Measurements from ENCODE around the gene IRAG1.

Gene IRAG1

DNA sequence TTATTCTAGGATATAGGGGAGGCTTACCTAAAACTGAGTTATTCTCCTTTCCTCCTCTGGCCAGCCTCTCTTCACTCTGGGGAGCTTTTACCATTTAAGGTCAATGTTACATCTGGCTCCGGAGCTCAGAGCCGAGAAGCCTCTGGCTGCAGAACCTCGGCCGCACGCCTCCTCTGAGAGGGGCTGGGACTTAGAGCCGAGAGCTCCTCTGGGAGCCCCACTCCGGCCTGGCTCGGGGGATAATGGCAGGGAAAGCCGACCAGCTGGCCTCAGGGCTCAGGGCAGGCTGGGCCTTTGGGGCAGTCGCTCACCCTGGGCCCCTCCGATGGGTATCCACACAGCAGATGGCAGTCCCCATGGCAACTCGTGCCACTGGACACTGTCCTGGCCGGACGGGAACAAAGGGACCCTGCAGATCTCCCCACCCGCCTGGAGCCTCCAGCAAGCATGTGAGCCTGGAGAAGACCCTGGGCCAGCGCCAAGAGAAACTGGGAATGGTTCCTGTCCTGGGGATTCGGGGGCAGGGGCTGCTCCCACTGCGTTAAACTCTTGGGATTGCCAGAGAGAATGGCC, at the start of gene IRAG1:
Gene IRAG1, minus strand, starts transcription at position 247 of the 573 bp plus-strand sequence. Its CDS starts 153 bp downstream, at position 94.
- TF ChIP-seq POLR2A (IDR thresholded peaks at IDR 0.05; ENCODE audit: low read depth, low read length), result no peak
- DNase-seq (ENCODE audit: insufficient read length, low spot score), result no peak
- FAIRE-seq, result no peak

DNA sequence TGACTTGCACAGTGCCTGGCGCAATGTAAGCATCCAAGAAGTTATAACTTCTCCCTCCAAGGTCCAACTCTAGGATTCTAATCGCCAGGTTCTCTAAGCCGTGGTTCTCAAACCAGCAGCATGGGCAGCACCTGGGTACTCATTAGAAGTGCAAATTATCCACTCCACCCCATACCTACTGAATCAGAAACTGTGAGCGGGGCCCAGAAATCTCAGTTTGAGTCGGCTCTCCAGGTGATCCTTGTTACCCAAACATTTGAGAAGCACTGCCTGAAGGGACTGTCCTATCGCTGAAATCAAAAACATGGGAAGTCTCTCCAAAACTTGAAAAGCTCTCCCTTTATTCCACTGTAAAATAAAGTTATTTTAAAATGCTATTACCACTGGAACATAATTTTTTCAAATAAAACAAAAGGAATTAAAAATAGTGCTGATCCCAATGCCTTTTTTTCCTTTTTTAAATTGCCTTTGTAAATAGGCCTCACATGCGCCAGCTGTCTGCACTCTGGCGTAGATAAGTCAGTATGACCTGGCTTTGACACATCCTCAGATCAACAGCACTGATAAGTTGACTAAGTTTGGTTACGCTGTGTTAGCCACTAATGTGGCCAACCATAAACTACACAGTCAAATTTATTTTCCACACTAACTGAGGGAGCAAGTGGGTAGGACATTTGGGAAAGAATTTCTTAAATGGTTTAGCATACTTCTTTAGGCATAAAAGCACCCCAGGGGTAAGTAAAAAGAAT, 49.1 kb upstream of the IRAG1 start:
- TF ChIP-seq POLR2A (IDR thresholded peaks at IDR 0.05; ENCODE audit: low read depth, low read length), result no peak
- FAIRE-seq, result peak; percentile 61
- DNase-seq (ENCODE audit: insufficient read length, low spot score), result no peak

GRCh38 chr11:10735481-10736475, 42.2 kb upstream of the IRAG1 start:
- TF ChIP-seq POLR2A (IDR thresholded peaks at IDR 0.05; ENCODE audit: low read depth, low read length), result no peak
- DNase-seq (ENCODE audit: insufficient read length, low spot score) (peak; percentile 90), FAIRE-seq (peak; percentile 60)

DNA sequence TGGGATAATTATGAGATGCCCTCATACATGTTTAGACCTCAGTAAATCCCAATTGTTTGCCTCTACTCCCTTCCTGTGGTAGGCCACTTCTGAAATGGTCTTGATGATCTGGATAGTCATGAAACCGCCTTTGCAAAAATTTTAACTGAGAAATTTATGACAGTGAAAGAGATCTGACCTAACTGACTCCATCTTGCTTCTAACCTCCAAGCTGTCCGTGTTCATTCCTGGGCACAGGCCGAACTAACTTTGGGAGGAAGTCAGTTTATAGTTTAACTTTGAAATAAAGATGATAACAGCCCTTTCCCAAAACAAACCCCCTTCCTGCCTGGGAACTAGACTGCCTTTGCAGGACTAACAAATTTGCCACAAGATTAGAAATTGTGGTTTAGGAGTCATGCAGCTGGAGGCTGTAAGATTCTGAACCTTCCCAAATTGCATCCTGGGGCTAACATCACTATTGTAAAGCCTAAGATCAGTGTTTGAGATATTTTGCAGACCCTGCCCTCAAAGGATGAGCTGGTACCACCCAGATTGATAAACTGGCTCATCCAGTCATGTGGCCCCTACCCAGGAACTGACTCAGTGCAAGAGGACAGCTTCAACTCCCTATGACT, 37.6 kb upstream of the IRAG1 start:
- TF ChIP-seq POLR2A (IDR thresholded peaks at IDR 0.05; ENCODE audit: low read depth, low read length), result no peak
- no peak for DNase-seq (ENCODE audit: insufficient read length, low spot score)
- no peak for FAIRE-seq

GRCh38 chr11:10730151-10730550, 36.6 kb upstream of the IRAG1 start:
- no peak for FAIRE-seq
- TF ChIP-seq POLR2A (IDR thresholded peaks at IDR 0.05; ENCODE audit: low read depth, low read length), result no peak
- no peak for DNase-seq (ENCODE audit: insufficient read length, low spot score)

DNA sequence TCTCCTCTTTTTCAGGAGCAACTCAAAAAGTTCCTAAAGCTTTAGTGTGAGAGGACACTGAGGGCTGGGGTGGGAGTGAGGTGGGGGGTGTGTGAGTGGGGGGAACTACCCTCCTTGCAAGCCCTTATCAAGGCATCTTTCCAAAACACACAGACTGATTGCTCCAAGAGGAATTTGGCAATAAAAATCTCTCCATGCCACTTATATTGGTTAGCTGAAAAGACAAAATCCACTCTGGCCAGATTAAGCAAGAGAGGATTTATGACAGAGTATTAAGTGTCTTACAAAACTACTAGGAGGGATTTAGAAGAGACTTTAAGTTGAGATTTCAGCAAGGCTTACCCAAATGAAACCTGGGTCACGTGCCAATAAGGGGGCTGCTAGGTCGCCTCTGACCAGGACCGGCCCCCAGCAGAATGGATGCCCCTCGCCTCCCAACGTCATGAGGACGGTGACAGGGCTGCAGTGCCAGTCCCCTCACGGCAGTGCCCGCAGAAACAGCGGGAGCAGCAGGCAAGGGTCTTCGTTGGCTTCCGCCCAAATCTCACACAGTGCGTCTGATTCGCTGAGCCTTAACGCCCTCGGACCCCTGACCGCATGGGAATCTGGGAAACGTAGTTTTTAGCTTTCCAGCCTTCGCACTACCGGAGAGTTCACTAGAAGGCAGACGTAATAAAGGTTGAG, 35.4 kb upstream of the IRAG1 start:
- FAIRE-seq (no peak), DNase-seq (ENCODE audit: insufficient read length, low spot score) (no peak)
- no peak for TF ChIP-seq POLR2A (IDR thresholded peaks at IDR 0.05; ENCODE audit: low read depth, low read length)

- TF ChIP-seq POLR2A (IDR thresholded peaks at IDR 0.05; ENCODE audit: low read depth, low read length), result no peak
- FAIRE-seq (no peak), DNase-seq (ENCODE audit: insufficient read length, low spot score) (no peak)
These were observed 34.6 kb upstream of the IRAG1 start for GRCh38 chr11:10728154-10728553.

GRCh38 chr11:10727146-10727851, 33.7 kb upstream of the IRAG1 start:
- no peak for TF ChIP-seq POLR2A (IDR thresholded peaks at IDR 0.05; ENCODE audit: low read depth, low read length)
- DNase-seq (ENCODE audit: insufficient read length, low spot score) (no peak), FAIRE-seq (no peak)

DNA sequence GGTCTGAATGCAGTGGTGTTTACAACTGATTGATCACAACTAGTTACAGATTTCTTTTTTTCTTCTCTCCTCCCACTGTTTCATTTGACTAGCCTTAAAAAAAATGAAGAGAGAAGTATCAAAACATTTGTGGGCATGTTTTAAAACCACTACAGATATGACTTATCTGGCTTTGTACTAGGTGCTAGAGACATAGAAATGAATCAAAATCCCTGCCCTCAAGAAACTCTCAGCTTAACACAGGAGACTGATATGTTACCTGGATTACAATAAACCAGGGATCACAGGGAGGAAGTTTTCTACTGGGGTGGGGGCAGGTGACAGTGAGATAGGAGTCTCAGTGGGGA, 32.3 kb upstream of the IRAG1 start:
- DNase-seq (ENCODE audit: insufficient read length, low spot score) (no peak), FAIRE-seq (no peak)
- no peak for TF ChIP-seq POLR2A (IDR thresholded peaks at IDR 0.05; ENCODE audit: low read depth, low read length)

- FAIRE-seq (no peak), DNase-seq (ENCODE audit: insufficient read length, low spot score) (peak; percentile 48)
- TF ChIP-seq POLR2A (IDR thresholded peaks at IDR 0.05; ENCODE audit: low read depth, low read length), result no peak
These were observed 31.8 kb upstream of the IRAG1 start for GRCh38 chr11:10725114-10725906.

DNA sequence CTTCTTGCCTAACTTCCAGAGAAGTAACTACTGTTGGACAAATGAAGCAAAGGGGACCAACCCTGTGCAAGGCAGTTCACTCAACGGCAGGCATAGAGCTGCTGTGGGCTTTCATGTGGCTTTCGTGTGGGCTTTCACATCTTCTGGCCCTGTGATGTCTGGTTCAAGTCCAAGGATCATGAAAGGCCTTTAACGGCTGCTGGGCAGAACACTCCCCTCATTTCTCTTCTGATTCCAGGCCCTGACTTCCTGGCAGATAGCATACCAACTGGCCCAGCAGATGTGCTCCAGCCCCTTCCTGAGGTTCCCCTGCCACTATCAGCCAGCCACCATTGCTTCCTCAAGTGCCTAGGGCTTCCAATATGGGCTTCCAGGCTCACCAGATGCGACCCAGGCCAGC, 28.8 kb upstream of the IRAG1 start:
- TF ChIP-seq POLR2A (IDR thresholded peaks at IDR 0.05; ENCODE audit: low read depth, low read length), result no peak
- DNase-seq (ENCODE audit: insufficient read length, low spot score), result no peak
- no peak for FAIRE-seq

- FAIRE-seq (no peak), DNase-seq (ENCODE audit: insufficient read length, low spot score) (no peak)
- TF ChIP-seq POLR2A (IDR thresholded peaks at IDR 0.05; ENCODE audit: low read depth, low read length), result no peak
These were observed 27.4 kb upstream of the IRAG1 start for GRCh38 chr11:10720881-10721376.

Measured in H54 (cell line).